Measurements from ENCODE around the gene RETN. TPM values are rescaled to one million over a fixed set of nuclear protein-coding genes. Genes with fewer than 3 reads are reported as not detected.

The RETN gene
- polyA plus RNA-seq (2013): 1.9 TPM

GRCh38 chr19:7668842-7669241 is at the start of gene RETN:
Gene RETN, plus strand, starts transcription at chr19:7669049. Its CDS starts 278 bp downstream, at chr19:7669327.
- H3K4me3 ChIP-seq (ENCODE audit: control insufficient read depth in 1 of 7, extremely low read depth in 1 of 7, insufficient read depth in 4 of 7, low read depth in 2 of 7, low read length in 6 of 7): peak within 1 kb of the TSS in 1 of 7 experiments; percentile 33
- peaks cover 0 to 23% (median 14%) of the 10 kb centered on the region in 4 experiments for H3K4me1 ChIP-seq (ENCODE audit: control extremely low read depth in 1 of 4, control insufficient read depth in 4 of 4, insufficient read depth in 4 of 4, low read length in 3 of 4)
- 49% methylated on average over 8 of the region's 9 CpGs for WGBS (ENCODE audit: insufficient coverage)
- POLR2A ChIA-PET: no interaction called here
- DNase-seq: no peak
- H3K36me3 ChIP-seq (ENCODE audit: control insufficient read depth in 4 of 4, insufficient read depth in 4 of 4, low read length in 3 of 4): no peaks in the 10 kb centered on the region
- no peak within 1 kb of the TSS for H3K27ac ChIP-seq (ENCODE audit: insufficient read depth in 1 of 2, low read depth in 1 of 2, low read length in 2 of 2, poor library complexity in 1 of 2, severe bottlenecking in 2 of 2)
- CTCF ChIA-PET: interaction anchor here (1.9 to 2.5 kb wide), 2 partner anchors 15 to 101 kb away, joined by 5 to 8 read pairs; no protein-coding TSS in a partner anchor
- H3K9me3 ChIP-seq (ENCODE audit: control extremely low read depth in 1 of 5, control insufficient read depth in 4 of 5, insufficient read depth in 2 of 5, low read depth in 1 of 5, low read length in 4 of 5): peaks cover 0 to 2% (median 1%) of the 10 kb centered on the region in 5 experiments
- peaks cover 0 to 34% (median 7%) of the 10 kb centered on the region in 5 experiments for H3K27me3 ChIP-seq (replicated peaks in 2 of 5; ENCODE audit: control insufficient read depth in 4 of 5, insufficient read depth in 5 of 5, low read length in 4 of 5)

GRCh38 chr19:7619671-7620441 is 49.0 kb upstream of the RETN start:
- 98% methylated on average over 46 of the region's 48 CpGs for WGBS (ENCODE audit: insufficient coverage)
- Histone ChIP-seq H3K4me3 (ENCODE audit: control insufficient read depth in 1 of 7, extremely low read depth in 1 of 7, insufficient read depth in 4 of 7, low read depth in 2 of 7, low read length in 6 of 7) (no peak overlapping the region), H3K27me3 (replicated peaks in 2 of 5; ENCODE audit: control insufficient read depth in 4 of 5, insufficient read depth in 5 of 5, low read length in 4 of 5) (no peaks in the 10 kb centered on the region), H3K4me1 (ENCODE audit: control extremely low read depth in 1 of 4, control insufficient read depth in 4 of 4, insufficient read depth in 4 of 4, low read length in 3 of 4) (no peaks in the 10 kb centered on the region), H3K9me3 (ENCODE audit: control extremely low read depth in 1 of 5, control insufficient read depth in 4 of 5, insufficient read depth in 2 of 5, low read depth in 1 of 5, low read length in 4 of 5) (no peaks in the 10 kb centered on the region), H3K36me3 (ENCODE audit: control insufficient read depth in 4 of 4, insufficient read depth in 4 of 4, low read length in 3 of 4) (peaks cover 7 to 68% (median 42%) of the 10 kb centered on the region in 4 experiments), H3K27ac (ENCODE audit: insufficient read depth in 1 of 2, low read depth in 1 of 2, low read length in 2 of 2, poor library complexity in 1 of 2, severe bottlenecking in 2 of 2) (no peak overlapping the region)
- ChIA-PET POLR2A (no interaction called here), CTCF (no interaction called here)
- no peak for DNase-seq

GRCh38 chr19:7620442-7621412 is 48.1 kb upstream of the RETN start:
- CTCF ChIA-PET: no interaction called here
- 97% methylated on average over 44 of the region's 57 CpGs for whole genome bisulfite sequencing (ENCODE audit: insufficient coverage)

GRCh38 chr19:7622933-7623685 is 45.7 kb upstream of the RETN start:
- 95% methylated on average over 14 of the region's 16 CpGs for whole genome bisulfite sequencing (ENCODE audit: insufficient coverage)
- H3K27ac ChIP-seq (ENCODE audit: insufficient read depth in 1 of 2, low read depth in 1 of 2, low read length in 2 of 2, poor library complexity in 1 of 2, severe bottlenecking in 2 of 2): no peak overlapping the region
- peaks cover 7 to 81% (median 56%) of the 10 kb centered on the region in 4 experiments for H3K36me3 ChIP-seq (ENCODE audit: control insufficient read depth in 4 of 4, insufficient read depth in 4 of 4, low read length in 3 of 4)
- peaks cover 0 to 4% (median 2%) of the 10 kb centered on the region in 4 experiments for H3K4me1 ChIP-seq (ENCODE audit: control extremely low read depth in 1 of 4, control insufficient read depth in 4 of 4, insufficient read depth in 4 of 4, low read length in 3 of 4)
- CTCF ChIA-PET: interaction anchor here (0.7 to 1.1 kb wide), 2 partner anchors 12 to 55 kb away, joined by 3 to 5 read pairs; no protein-coding TSS in a partner anchor
- no peak overlapping the region for H3K4me3 ChIP-seq (ENCODE audit: control insufficient read depth in 1 of 7, extremely low read depth in 1 of 7, insufficient read depth in 4 of 7, low read depth in 2 of 7, low read length in 6 of 7)
- DNase-seq: no peak
- POLR2A ChIA-PET: interaction anchor here (0.6 kb wide), 1 partner anchor 25 kb away, joined by 4 read pairs; no protein-coding TSS in a partner anchor
- H3K27me3 ChIP-seq (replicated peaks in 2 of 5; ENCODE audit: control insufficient read depth in 4 of 5, insufficient read depth in 5 of 5, low read length in 4 of 5): no peaks in the 10 kb centered on the region
- H3K9me3 ChIP-seq (ENCODE audit: control extremely low read depth in 1 of 5, control insufficient read depth in 4 of 5, insufficient read depth in 2 of 5, low read depth in 1 of 5, low read length in 4 of 5): no peaks in the 10 kb centered on the region

More at GRCh38 chr19:7620442-7621412, 48.1 kb upstream of the RETN start:
- Histone ChIP-seq H3K9me3 (ENCODE audit: control extremely low read depth in 1 of 5, control insufficient read depth in 4 of 5, insufficient read depth in 2 of 5, low read depth in 1 of 5, low read length in 4 of 5) (no peaks in the 10 kb centered on the region), H3K27ac (ENCODE audit: insufficient read depth in 1 of 2, low read depth in 1 of 2, low read length in 2 of 2, poor library complexity in 1 of 2, severe bottlenecking in 2 of 2) (no peak overlapping the region), H3K36me3 (ENCODE audit: control insufficient read depth in 4 of 4, insufficient read depth in 4 of 4, low read length in 3 of 4) (peaks cover 7 to 77% (median 46%) of the 10 kb centered on the region in 4 experiments), H3K27me3 (replicated peaks in 2 of 5; ENCODE audit: control insufficient read depth in 4 of 5, insufficient read depth in 5 of 5, low read length in 4 of 5) (no peaks in the 10 kb centered on the region), H3K4me3 (ENCODE audit: control insufficient read depth in 1 of 7, extremely low read depth in 1 of 7, insufficient read depth in 4 of 7, low read depth in 2 of 7, low read length in 6 of 7) (no peak overlapping the region), H3K4me1 (ENCODE audit: control extremely low read depth in 1 of 4, control insufficient read depth in 4 of 4, insufficient read depth in 4 of 4, low read length in 3 of 4) (no peaks in the 10 kb centered on the region)
- DNase-seq: no peak
- POLR2A ChIA-PET: no interaction called here

- Histone ChIP-seq H3K36me3 (ENCODE audit: control insufficient read depth in 4 of 4, insufficient read depth in 4 of 4, low read length in 3 of 4) (peaks cover 7 to 74% (median 53%) of the 10 kb centered on the region in 4 experiments), H3K27me3 (replicated peaks in 2 of 5; ENCODE audit: control insufficient read depth in 4 of 5, insufficient read depth in 5 of 5, low read length in 4 of 5) (no peaks in the 10 kb centered on the region), H3K4me3 (ENCODE audit: control insufficient read depth in 1 of 7, extremely low read depth in 1 of 7, insufficient read depth in 4 of 7, low read depth in 2 of 7, low read length in 6 of 7) (no peak overlapping the region), H3K27ac (ENCODE audit: insufficient read depth in 1 of 2, low read depth in 1 of 2, low read length in 2 of 2, poor library complexity in 1 of 2, severe bottlenecking in 2 of 2) (no peak overlapping the region), H3K9me3 (ENCODE audit: control extremely low read depth in 1 of 5, control insufficient read depth in 4 of 5, insufficient read depth in 2 of 5, low read depth in 1 of 5, low read length in 4 of 5) (no peaks in the 10 kb centered on the region), H3K4me1 (ENCODE audit: control extremely low read depth in 1 of 4, control insufficient read depth in 4 of 4, insufficient read depth in 4 of 4, low read length in 3 of 4) (peaks cover 5 to 13% (median 11%) of the 10 kb centered on the region in 4 experiments)
- ChIA-PET CTCF (interaction anchor here (0.5 to 1.1 kb wide), 2 partner anchors 39 to 56 kb away, joined by 3 to 5 read pairs; no protein-coding TSS in a partner anchor), POLR2A (interaction anchor here (0.6 kb wide), 1 partner anchor 24 kb away, joined by 4 read pairs; no protein-coding TSS in a partner anchor)
- 92% methylated on average over 37 of the region's 39 CpGs for WGBS (ENCODE audit: insufficient coverage)
- no peak for DNase-seq
These were observed 44.9 kb upstream of the RETN start for GRCh38 chr19:7623725-7624603.

- Histone ChIP-seq H3K4me3 (ENCODE audit: control insufficient read depth in 1 of 7, extremely low read depth in 1 of 7, insufficient read depth in 4 of 7, low read depth in 2 of 7, low read length in 6 of 7) (no peak overlapping the region), H3K27ac (ENCODE audit: insufficient read depth in 1 of 2, low read depth in 1 of 2, low read length in 2 of 2, poor library complexity in 1 of 2, severe bottlenecking in 2 of 2) (no peak overlapping the region), H3K36me3 (ENCODE audit: control insufficient read depth in 4 of 4, insufficient read depth in 4 of 4, low read length in 3 of 4) (peaks cover 7 to 67% (median 49%) of the 10 kb centered on the region in 4 experiments), H3K9me3 (ENCODE audit: control extremely low read depth in 1 of 5, control insufficient read depth in 4 of 5, insufficient read depth in 2 of 5, low read depth in 1 of 5, low read length in 4 of 5) (no peaks in the 10 kb centered on the region), H3K4me1 (ENCODE audit: control extremely low read depth in 1 of 4, control insufficient read depth in 4 of 4, insufficient read depth in 4 of 4, low read length in 3 of 4) (peaks cover 5 to 15% (median 13%) of the 10 kb centered on the region in 4 experiments), H3K27me3 (replicated peaks in 2 of 5; ENCODE audit: control insufficient read depth in 4 of 5, insufficient read depth in 5 of 5, low read length in 4 of 5) (no peaks in the 10 kb centered on the region)
- ChIA-PET CTCF (interaction anchor here (0.5 kb wide), 1 partner anchor 38 kb away, joined by 3 read pairs; no protein-coding TSS in a partner anchor), POLR2A (no interaction called here)
- no peak for DNase-seq
- 97% methylated on average over 15 of the region's 17 CpGs for WGBS (ENCODE audit: insufficient coverage)
These were observed 44.0 kb upstream of the RETN start for GRCh38 chr19:7624810-7625209.

Measured in common myeloid progenitor, CD34-positive (primary cell).